Measurements from ENCODE around the gene VPS13D.
"Not testable (repeated sequence)": the region's sequence is repeated elsewhere in the genome, so short reads cannot be mapped to it uniquely, and the experiment has no call there.

VPS13D gene

DNA sequence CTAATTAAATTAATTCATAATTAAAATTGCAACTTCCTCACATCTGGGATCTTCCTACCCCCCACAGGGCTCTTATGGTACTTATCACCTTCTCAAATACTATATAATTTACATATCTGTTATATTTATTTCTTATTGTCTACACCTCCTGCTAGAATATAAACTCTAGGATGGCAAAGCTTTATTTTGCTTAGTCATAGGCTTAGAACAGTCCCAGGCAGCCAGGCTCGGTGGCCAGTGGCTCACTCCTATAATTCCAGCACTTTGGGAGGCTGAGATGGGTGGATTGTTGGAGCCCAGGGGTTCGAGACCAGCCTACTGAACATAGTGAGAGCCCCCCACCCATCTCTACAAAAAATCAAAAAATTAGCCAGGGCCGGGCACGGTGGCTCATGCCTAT, 10.0 kb upstream of the VPS13D start:
- no peaks in the 10 kb centered on the region for H3K27me3 ChIP-seq (ENCODE audit: control insufficient read depth, insufficient read depth, low read length)
- no peaks in the 10 kb centered on the region for H3K9me3 ChIP-seq (ENCODE audit: control insufficient read depth, low read length)
- H3K4me1 ChIP-seq (ENCODE audit: control insufficient read depth, insufficient read depth, low read length): peaks cover 3% of the 10 kb centered on the region
- no peak overlapping the region for H3K4me3 ChIP-seq (ENCODE audit: low read length)
- H3K9ac ChIP-seq (ENCODE audit: low read length): no peak overlapping the region
- no peaks in the 10 kb centered on the region for H3K36me3 ChIP-seq (ENCODE audit: control insufficient read depth, insufficient read depth, low read length)

DNA sequence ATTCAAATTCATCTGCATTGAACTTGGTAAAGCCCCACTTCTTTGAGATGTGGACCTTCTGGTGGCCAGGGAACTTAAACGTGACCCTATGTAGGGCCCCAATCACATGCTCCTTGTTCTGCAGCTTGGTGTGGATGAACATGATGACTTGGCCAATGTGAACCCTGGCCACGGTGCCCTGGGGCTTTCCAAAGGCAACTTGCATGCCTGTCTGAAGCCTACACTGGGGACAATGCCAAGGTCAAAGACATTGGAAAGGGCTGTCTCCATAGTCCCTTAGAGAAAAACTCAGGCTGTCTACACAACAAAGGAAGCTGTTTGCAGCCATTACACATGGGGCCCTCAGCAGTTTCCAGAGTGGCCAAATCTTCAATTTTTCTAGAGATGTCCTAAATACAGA, 8.9 kb upstream of the VPS13D start:
- Histone ChIP-seq H3K36me3 (ENCODE audit: control insufficient read depth, insufficient read depth, low read length) (no peaks in the 10 kb centered on the region), H3K4me3 (ENCODE audit: low read length) (no peak overlapping the region), H3K27me3 (ENCODE audit: control insufficient read depth, insufficient read depth, low read length) (no peaks in the 10 kb centered on the region), H3K9me3 (ENCODE audit: control insufficient read depth, low read length) (no peaks in the 10 kb centered on the region), H3K4me1 (ENCODE audit: control insufficient read depth, insufficient read depth, low read length) (peaks cover 3% of the 10 kb centered on the region), H3K9ac (ENCODE audit: low read length) (no peak overlapping the region)

DNA sequence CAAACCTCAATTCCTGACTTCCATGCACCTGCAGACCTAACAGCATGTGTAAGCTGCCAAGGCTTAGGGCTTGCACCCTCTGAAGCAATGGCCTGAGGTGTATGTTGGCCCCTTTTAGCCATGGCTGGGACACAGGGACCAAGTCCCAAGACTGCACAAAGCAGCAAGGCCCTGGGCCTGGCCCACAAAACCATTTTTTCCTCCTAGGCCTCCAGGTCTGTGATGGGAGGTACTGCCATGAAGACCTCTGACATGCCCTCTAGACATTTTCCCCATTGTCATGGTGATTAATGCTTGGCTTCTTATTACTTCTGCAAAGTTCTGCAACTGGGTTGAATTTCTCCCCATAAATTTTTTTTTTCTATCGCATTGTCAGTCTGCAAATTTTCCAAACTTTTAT, 7.1 kb upstream of the VPS13D start:
- not testable (repeated sequence) for H3K9ac ChIP-seq (ENCODE audit: low read length); H3K9me3 ChIP-seq (ENCODE audit: control insufficient read depth, low read length); H3K27me3 ChIP-seq (ENCODE audit: control insufficient read depth, insufficient read depth, low read length); H3K4me1 ChIP-seq (ENCODE audit: control insufficient read depth, insufficient read depth, low read length); H3K4me3 ChIP-seq (ENCODE audit: low read length); H3K36me3 ChIP-seq (ENCODE audit: control insufficient read depth, insufficient read depth, low read length)

DNA sequence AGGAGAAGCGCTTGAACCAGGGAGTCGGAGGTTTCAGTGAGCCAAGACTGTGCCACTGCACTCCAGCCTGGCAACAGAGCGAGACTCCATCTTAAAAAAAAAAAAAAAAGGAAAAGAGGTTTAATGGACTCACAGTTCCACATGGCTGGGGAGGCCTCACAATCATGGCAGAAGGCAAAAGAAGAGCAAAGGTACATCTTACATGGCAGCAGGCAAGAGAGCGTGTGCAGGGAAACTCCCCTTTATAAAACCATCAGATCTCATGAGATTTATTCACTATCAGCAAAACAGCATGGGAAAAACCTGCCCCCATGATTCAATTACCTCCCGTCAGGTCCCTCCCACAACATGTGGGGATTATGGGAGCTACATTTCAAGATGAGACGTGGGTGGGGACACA, 5.7 kb upstream of the VPS13D start:
- not testable (repeated sequence) for H3K4me3 ChIP-seq (ENCODE audit: low read length); H3K27me3 ChIP-seq (ENCODE audit: control insufficient read depth, insufficient read depth, low read length); H3K9me3 ChIP-seq (ENCODE audit: control insufficient read depth, low read length); H3K4me1 ChIP-seq (ENCODE audit: control insufficient read depth, insufficient read depth, low read length); H3K9ac ChIP-seq (ENCODE audit: low read length); H3K36me3 ChIP-seq (ENCODE audit: control insufficient read depth, insufficient read depth, low read length)

DNA sequence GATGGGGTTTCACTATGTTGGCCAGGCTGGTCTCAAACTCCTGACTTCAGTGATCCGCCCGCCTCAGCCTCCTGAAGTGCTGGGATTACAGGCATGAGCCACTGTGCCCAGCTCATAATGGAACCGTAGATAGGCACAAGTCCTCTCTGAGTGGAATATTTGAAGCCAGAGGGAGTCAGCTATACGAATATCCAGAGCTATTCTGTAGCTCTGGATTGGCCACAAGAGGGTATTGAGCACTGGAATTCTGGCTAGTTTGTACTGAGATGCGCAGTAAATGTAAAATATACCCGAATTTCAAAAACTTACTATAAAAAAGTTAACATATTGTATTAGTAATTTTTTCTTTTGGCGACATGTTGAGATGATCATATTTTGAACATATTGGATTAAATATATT, 851 bp upstream of the VPS13D start:
- Histone ChIP-seq H3K4me1 (ENCODE audit: control insufficient read depth, insufficient read depth, low read length) (peaks cover 14% of the 10 kb centered on the region), H3K9me3 (ENCODE audit: control insufficient read depth, low read length) (no peaks in the 10 kb centered on the region), H3K36me3 (ENCODE audit: control insufficient read depth, insufficient read depth, low read length) (no peaks in the 10 kb centered on the region), H3K27me3 (ENCODE audit: control insufficient read depth, insufficient read depth, low read length) (no peaks in the 10 kb centered on the region), H3K4me3 (ENCODE audit: low read length) (no peak overlapping the region), H3K9ac (ENCODE audit: low read length) (no peak overlapping the region)

DNA sequence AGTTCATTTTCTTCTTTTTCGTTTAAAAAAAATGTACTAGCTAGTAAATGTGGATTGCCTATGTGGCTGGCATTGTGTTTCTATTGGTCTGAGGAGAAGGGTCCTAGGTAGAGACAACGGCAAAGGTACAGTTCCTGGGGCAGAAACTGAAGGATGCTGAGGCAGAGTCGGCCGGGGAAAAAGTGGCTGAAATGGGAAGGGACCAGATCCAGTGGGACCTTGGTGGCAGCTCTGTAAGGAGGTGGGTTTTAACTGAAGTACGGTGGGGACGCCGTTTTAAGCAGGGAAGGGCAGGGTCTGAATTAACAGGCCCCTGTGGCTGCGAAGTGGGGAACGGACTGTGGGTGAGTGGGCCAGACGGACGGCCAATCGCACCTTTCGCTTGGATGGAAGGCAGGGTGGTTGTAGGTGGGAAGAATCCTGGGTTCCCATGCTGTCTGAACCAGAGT, 420 bp upstream of the VPS13D start:
- H3K36me3 ChIP-seq (ENCODE audit: control insufficient read depth, insufficient read depth, low read length): no peaks in the 10 kb centered on the region
- H3K9me3 ChIP-seq (ENCODE audit: control insufficient read depth, low read length): no peaks in the 10 kb centered on the region
- H3K4me1 ChIP-seq (ENCODE audit: control insufficient read depth, insufficient read depth, low read length): peaks cover 14% of the 10 kb centered on the region
- H3K4me3 ChIP-seq (ENCODE audit: low read length): no peak overlapping the region
- no peaks in the 10 kb centered on the region for H3K27me3 ChIP-seq (ENCODE audit: control insufficient read depth, insufficient read depth, low read length)
- H3K9ac ChIP-seq (ENCODE audit: low read length): no peak overlapping the region

DNA sequence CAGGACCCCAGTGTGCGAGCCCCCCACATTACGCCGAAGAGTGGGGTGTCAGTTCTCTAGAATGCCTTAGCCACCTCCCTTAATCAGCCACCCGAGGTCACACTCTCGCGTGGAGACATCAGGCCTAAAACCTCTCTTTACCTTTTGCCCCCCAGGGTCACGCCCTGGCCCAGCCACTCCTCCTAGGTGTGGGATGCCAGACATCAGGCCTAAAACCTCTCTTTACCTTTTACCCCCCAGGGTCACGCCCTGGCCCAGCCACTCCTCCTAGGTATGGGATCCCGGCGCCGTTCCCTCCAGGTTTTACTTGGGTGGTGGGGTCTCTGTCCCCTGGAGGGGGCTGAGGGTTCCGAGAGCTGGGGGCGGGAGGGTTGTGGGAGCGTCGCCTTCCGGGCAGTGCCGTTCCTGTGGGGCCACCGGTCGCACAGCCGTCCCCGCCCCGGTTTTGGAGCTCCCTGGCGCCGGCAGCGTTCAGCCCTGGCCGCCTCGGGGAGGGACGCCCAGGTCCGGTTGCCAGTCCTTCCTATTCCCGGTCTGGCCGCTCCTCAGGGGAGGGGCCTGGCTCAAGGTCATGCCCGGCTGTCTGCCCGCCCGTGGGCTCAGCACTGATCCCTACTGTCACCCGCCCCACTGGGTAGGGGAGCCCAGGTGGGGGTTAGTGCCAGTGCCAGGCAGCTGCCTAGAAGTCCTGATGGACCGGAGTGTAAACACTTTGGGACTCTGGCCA, 882 bp downstream of the VPS13D start:
- no peaks in the 10 kb centered on the region for H3K9me3 ChIP-seq (ENCODE audit: control insufficient read depth, low read length)
- H3K4me3 ChIP-seq (ENCODE audit: low read length): peak overlapping the region; percentile 64
- H3K27me3 ChIP-seq (ENCODE audit: control insufficient read depth, insufficient read depth, low read length): no peaks in the 10 kb centered on the region
- peak overlapping the region; percentile 88 for H3K9ac ChIP-seq (ENCODE audit: low read length)
- no peaks in the 10 kb centered on the region for H3K36me3 ChIP-seq (ENCODE audit: control insufficient read depth, insufficient read depth, low read length)
- H3K4me1 ChIP-seq (ENCODE audit: control insufficient read depth, insufficient read depth, low read length): peaks cover 14% of the 10 kb centered on the region

DNA sequence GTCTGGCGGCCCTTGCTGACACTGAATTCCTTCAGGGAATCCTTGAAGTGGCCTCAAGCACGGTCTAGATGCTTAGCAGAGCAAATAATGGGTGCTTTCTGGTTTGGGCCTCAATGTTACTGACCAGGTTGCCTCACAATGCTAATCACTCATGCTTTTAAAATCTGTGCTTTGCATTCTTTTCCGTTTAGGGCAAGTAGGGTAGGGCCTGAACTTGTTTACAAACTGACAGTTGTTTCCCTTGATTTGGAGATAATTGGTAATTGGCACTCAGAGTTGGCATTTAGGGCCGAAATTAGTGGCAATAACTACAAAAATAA, 1.4 kb downstream of the VPS13D start:
- Histone ChIP-seq H3K27me3 (ENCODE audit: control insufficient read depth, insufficient read depth, low read length) (no peaks in the 10 kb centered on the region), H3K36me3 (ENCODE audit: control insufficient read depth, insufficient read depth, low read length) (no peaks in the 10 kb centered on the region), H3K4me3 (ENCODE audit: low read length) (peak overlapping the region; percentile 64), H3K9me3 (ENCODE audit: control insufficient read depth, low read length) (no peaks in the 10 kb centered on the region), H3K9ac (ENCODE audit: low read length) (peak overlapping the region; percentile 88), H3K4me1 (ENCODE audit: control insufficient read depth, insufficient read depth, low read length) (peaks cover 14% of the 10 kb centered on the region)

DNA sequence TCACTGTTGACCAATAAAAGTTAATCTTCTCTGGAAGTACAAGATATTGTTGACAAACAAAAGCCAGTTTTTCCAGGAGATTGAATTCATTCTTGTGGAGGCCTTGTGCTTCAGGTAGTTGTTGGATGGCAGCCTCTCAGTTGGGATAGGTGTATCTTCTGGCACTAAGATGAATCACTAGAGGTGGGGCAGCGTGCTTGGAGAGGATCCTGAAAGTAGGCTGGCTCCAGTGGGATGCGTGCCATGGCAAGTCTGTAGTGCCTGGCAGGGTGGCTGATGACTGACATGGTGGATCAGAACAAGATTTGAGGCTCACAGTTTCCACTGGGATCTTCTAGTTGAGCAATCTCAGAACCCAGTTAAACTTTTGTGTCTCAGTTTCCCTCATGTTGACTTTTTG, 2.4 kb downstream of the VPS13D start:
- H3K27me3 ChIP-seq (ENCODE audit: control insufficient read depth, insufficient read depth, low read length): no peaks in the 10 kb centered on the region
- H3K36me3 ChIP-seq (ENCODE audit: control insufficient read depth, insufficient read depth, low read length): no peaks in the 10 kb centered on the region
- H3K4me1 ChIP-seq (ENCODE audit: control insufficient read depth, insufficient read depth, low read length): peaks cover 14% of the 10 kb centered on the region
- H3K4me3 ChIP-seq (ENCODE audit: low read length): no peak overlapping the region
- no peak overlapping the region for H3K9ac ChIP-seq (ENCODE audit: low read length)
- no peaks in the 10 kb centered on the region for H3K9me3 ChIP-seq (ENCODE audit: control insufficient read depth, low read length)

DNA sequence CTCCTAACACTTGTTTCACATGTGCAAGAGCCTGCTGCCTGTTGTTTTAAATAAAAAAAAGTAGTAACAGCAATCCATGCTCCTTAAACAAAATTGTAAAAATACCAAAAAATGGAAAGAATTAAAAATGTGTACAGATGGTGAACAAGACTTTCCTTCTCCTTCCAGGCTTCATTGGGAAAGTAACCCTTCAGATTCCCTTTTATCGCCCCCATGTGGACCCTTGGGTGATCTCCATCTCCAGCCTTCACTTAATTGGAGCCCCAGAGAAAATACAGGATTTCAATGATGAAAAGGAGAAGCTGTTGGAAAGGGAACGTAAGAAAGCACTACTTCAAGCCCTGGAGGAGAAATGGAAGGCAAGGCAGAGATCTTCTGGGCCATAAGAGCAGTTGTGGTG, 14.2 kb downstream of the VPS13D start:
- Histone ChIP-seq H3K27me3 (ENCODE audit: control insufficient read depth, insufficient read depth, low read length) (no peaks in the 10 kb centered on the region), H3K4me1 (ENCODE audit: control insufficient read depth, insufficient read depth, low read length) (no peaks in the 10 kb centered on the region), H3K9me3 (ENCODE audit: control insufficient read depth, low read length) (no peaks in the 10 kb centered on the region), H3K36me3 (ENCODE audit: control insufficient read depth, insufficient read depth, low read length) (no peaks in the 10 kb centered on the region), H3K4me3 (ENCODE audit: low read length) (no peak overlapping the region), H3K9ac (ENCODE audit: low read length) (no peak overlapping the region)

DNA sequence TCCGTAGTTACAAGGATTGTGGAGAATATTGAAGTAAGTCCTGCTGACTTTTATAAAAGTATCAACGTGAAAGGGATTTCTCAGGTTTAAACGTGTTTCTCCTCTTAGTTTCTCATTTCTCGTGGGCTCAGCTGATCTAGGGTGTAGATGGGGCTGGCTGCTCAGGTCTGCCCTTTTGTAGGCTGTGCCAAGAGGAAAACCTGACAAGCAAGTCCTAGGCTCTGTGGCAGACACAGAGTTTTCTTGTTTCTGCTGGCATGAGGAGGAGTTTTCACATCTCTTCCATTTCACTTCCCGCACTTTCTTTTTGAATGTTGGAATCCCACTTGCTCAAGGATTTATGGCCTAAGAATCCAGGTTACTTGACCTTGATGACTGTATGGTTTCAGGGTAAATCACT, 14.8 kb downstream of the VPS13D start:
- H3K4me1 ChIP-seq (ENCODE audit: control insufficient read depth, insufficient read depth, low read length): no peaks in the 10 kb centered on the region
- no peaks in the 10 kb centered on the region for H3K27me3 ChIP-seq (ENCODE audit: control insufficient read depth, insufficient read depth, low read length)
- H3K9ac ChIP-seq (ENCODE audit: low read length): no peak overlapping the region
- H3K36me3 ChIP-seq (ENCODE audit: control insufficient read depth, insufficient read depth, low read length): peaks cover 1% of the 10 kb centered on the region
- H3K9me3 ChIP-seq (ENCODE audit: control insufficient read depth, low read length): no peaks in the 10 kb centered on the region
- H3K4me3 ChIP-seq (ENCODE audit: low read length): no peak overlapping the region

DNA sequence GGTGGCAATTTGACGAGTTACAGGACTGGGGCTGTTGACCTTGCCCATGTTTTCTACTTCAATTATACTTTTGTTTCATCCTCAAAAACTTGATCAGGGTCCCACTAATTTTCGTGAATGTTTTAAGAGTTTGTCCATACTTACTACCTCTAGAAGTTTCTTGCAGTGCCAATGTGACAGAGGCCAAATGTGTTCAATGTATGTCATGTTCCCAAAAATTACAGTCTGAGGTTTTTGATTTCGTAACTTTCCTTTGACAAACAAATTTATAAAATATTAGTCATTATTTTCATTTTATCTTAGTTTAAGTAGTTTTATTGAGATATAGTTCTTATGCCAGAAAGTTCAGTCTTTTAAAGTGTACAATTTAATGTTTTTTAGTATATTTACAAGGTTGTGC, 15.3 kb downstream of the VPS13D start:
- H3K36me3 ChIP-seq (ENCODE audit: control insufficient read depth, insufficient read depth, low read length): peaks cover 4% of the 10 kb centered on the region
- no peaks in the 10 kb centered on the region for H3K27me3 ChIP-seq (ENCODE audit: control insufficient read depth, insufficient read depth, low read length)
- H3K9ac ChIP-seq (ENCODE audit: low read length): no peak overlapping the region
- no peaks in the 10 kb centered on the region for H3K4me1 ChIP-seq (ENCODE audit: control insufficient read depth, insufficient read depth, low read length)
- H3K9me3 ChIP-seq (ENCODE audit: control insufficient read depth, low read length): no peaks in the 10 kb centered on the region
- no peak overlapping the region for H3K4me3 ChIP-seq (ENCODE audit: low read length)

DNA sequence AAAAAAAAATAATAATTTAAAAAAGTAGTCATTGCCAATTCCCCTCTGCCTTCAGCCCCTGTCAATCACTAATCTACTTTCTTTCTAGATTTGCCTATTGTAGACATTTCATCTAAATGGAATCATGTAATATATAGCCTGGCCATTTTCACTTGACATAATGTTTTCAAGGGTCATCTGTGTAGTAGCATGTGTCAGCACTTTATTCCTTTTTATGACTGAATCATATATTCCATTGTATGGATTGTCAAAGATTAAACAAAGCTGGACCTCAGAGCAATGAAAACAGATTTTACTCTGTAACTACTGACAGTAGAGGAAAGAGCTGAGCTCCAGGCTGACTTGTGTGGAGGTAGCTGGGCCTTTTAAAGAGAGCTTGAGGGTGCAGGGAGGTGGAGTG, 15.9 kb downstream of the VPS13D start:
- Histone ChIP-seq H3K36me3 (ENCODE audit: control insufficient read depth, insufficient read depth, low read length) (peaks cover 4% of the 10 kb centered on the region), H3K9ac (ENCODE audit: low read length) (no peak overlapping the region), H3K27me3 (ENCODE audit: control insufficient read depth, insufficient read depth, low read length) (no peaks in the 10 kb centered on the region), H3K9me3 (ENCODE audit: control insufficient read depth, low read length) (no peaks in the 10 kb centered on the region), H3K4me3 (ENCODE audit: low read length) (no peak overlapping the region), H3K4me1 (ENCODE audit: control insufficient read depth, insufficient read depth, low read length) (no peaks in the 10 kb centered on the region)

Data from mucosa of stomach (tissue), 1 donor.